Mesendoderm (in vitro differentiated cells): ENCODE data around the gene UBR3.
"Not testable (repeated sequence)": the region's sequence is repeated elsewhere in the genome, so short reads cannot be mapped to it uniquely, and the experiment has no call there.

Experiments used
- DNase-seq: peaks from one replicate; pipeline ENCODE4 v3.0.0; 2013
- H2AK5ac ChIP-seq: 2 replicates; pipeline ENCODE4 v1.6.1; 2013; ENCODE audit warnings: low read length, inconsistent platforms
- H2BK120ac ChIP-seq: 2 replicates; pipeline ENCODE4 v1.6.1; 2013; ENCODE audit warnings: low read depth, mild to moderate bottlenecking, low read length, moderate library complexity, mixed read lengths
- H2BK15ac ChIP-seq: replicated peaks from 2 replicates; pipeline ENCODE4 v1.6.1; 2013; ENCODE audit warnings: low read depth, mild to moderate bottlenecking, moderate library complexity
- H2BK5ac ChIP-seq: 2 replicates; pipeline ENCODE4 v1.6.1; 2013; ENCODE audit warnings: low read length, inconsistent platforms
- H3K18ac ChIP-seq: 2 replicates; pipeline ENCODE4 v1.6.1; 2013; ENCODE audit warnings: mild to moderate bottlenecking, low read length, mixed read lengths
- H3K23ac ChIP-seq: one replicate; pipeline ENCODE4 v1.6.1; 2013; ENCODE audit warnings: low read length
- H3K27ac ChIP-seq: 2 replicates; pipeline ENCODE4 v1.5.1; 2013; ENCODE audit warnings: low read depth, mild to moderate bottlenecking, inconsistent platforms, low read length, moderate library complexity
- H3K27me3 ChIP-seq: 2 replicates; pipeline ENCODE4 v1.6.1; 2013; ENCODE audit warnings: low read length, control low read depth, mild to moderate bottlenecking, inconsistent platforms; ENCODE audit not compliant: insufficient read depth, poor library complexity
- H3K36me3 ChIP-seq: 2 replicates; pipeline ENCODE4 v1.6.1; 2013; ENCODE audit warnings: low read length, inconsistent platforms; ENCODE audit not compliant: control insufficient read depth, insufficient read depth
- H3K4ac ChIP-seq: one replicate; pipeline ENCODE4 v1.6.1; 2013; ENCODE audit warnings: low read depth, mild to moderate bottlenecking, low read length, moderate library complexity
- H3K4me1 ChIP-seq: 2 replicates; pipeline ENCODE4 v1.6.1; 2013; ENCODE audit warnings: low read depth, low read length, inconsistent platforms; ENCODE audit not compliant: control insufficient read depth
- H3K4me2 ChIP-seq: 2 replicates; pipeline ENCODE4 v1.6.1; 2013; ENCODE audit warnings: low read length
- H3K4me3 ChIP-seq: 2 replicates; pipeline ENCODE4 v1.5.1; 2013; ENCODE audit warnings: mild to moderate bottlenecking, low read length
- H3K56ac ChIP-seq: one replicate; pipeline ENCODE4 v1.6.1; 2013; ENCODE audit warnings: low read length
- H3K79me1 ChIP-seq: 2 replicates; pipeline ENCODE4 v1.6.1; 2013; ENCODE audit warnings: low read length, inconsistent platforms
- H3K79me2 ChIP-seq: 2 replicates; pipeline ENCODE4 v1.6.1; 2013; ENCODE audit warnings: mild to moderate bottlenecking, low read length; ENCODE audit not compliant: control insufficient read depth, insufficient read depth
- H3K9ac ChIP-seq: 2 replicates; pipeline ENCODE4 v1.6.1; 2013; ENCODE audit warnings: low read length, inconsistent platforms
- H4K5ac ChIP-seq: one replicate; pipeline ENCODE4 v1.6.1; 2013; ENCODE audit warnings: low read length
- H4K8ac ChIP-seq: one replicate; pipeline ENCODE4 v1.6.1; 2013; ENCODE audit warnings: low read depth, mild to moderate bottlenecking, control low read depth, low read length, moderate library complexity
- WGBS: extraction: QIAGEN DNeasy Blood & Tissue Kit; methylation state at CpG from one replicate; pipeline ENCODE4 v1.1.7; 2013; ENCODE audit warnings: low lambda C conversion rate, missing lambda C conversion rate; ENCODE audit not compliant: insufficient coverage; ENCODE audit errors: extremely low coverage; 5-methylcytosine and 5-hydroxymethylcytosine counted together

Gene UBR3

DNA sequence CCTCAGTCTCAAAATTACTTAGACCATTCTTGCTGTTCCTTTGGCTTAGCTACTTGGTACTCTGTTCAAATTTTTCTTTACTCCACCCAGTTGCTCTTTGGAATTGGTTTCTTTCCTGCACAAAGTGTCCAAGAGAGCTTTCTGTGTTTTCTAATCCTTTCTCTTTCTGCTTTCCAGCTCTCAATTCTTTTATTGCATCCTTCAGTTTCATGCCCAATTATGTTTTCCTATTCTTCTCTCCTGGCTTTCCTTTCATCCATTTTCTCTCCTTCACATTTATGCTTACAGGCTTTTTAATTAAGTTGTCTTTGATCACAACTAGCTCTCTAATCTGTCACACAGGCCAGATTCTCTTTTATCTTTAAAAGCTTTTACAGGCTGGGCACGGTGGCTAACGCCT, 38.2 kb downstream of the UBR3 start:
- no peak overlapping the region for H2BK15ac ChIP-seq
- H3K4me1 ChIP-seq: no peaks in the 10 kb centered on the region
- no peak overlapping the region for H3K23ac ChIP-seq
- no peak overlapping the region for H4K5ac ChIP-seq
- H2AK5ac ChIP-seq: no peak overlapping the region
- no peak overlapping the region for H3K27ac ChIP-seq
- H3K4ac ChIP-seq: no peak overlapping the region
- H2BK5ac ChIP-seq: no peak overlapping the region
- H2BK120ac ChIP-seq: no peak overlapping the region
- no peak overlapping the region for H3K56ac ChIP-seq
- H4K8ac ChIP-seq: no peak overlapping the region
- WGBS: no CpG with 5 or more reads among the region's 2 CpGs
- H3K18ac ChIP-seq: no peak overlapping the region
- no peak for DNase-seq
- no peaks in the 10 kb centered on the region for H3K79me1 ChIP-seq
- H3K79me2 ChIP-seq: no peaks in the 10 kb centered on the region
- H3K27me3 ChIP-seq: no peaks in the 10 kb centered on the region
- no peak overlapping the region for H3K9ac ChIP-seq
- H3K4me2 ChIP-seq: no peak overlapping the region
- no peaks in the 10 kb centered on the region for H3K36me3 ChIP-seq
- H3K4me3 ChIP-seq: no peak overlapping the region

DNA sequence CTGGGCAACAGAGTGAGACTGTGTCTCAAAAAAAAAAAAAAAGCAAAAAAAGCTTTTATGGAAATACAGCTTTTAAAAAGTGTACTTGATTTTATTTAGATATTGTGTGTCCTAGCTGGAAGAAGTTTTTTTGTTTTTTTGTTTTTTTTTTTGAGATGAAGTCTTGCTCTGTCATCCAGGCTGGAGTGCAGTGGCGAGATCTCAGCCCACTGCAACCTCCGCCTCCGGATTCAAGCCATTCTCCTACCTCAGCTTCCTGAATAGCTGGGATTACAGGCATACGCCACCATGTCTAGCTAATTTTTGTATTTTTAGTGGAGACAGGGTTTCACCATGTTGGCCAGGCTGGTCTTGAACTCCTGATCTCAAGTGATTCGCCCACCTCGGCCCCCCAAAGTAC, 39.0 kb downstream of the UBR3 start:
- not testable (repeated sequence) for H3K56ac ChIP-seq, H3K79me2 ChIP-seq, H4K5ac ChIP-seq, H2AK5ac ChIP-seq, H3K23ac ChIP-seq, H4K8ac ChIP-seq, H3K36me3 ChIP-seq, DNase-seq, H3K79me1 ChIP-seq, H3K4me3 ChIP-seq, H2BK15ac ChIP-seq, H3K9ac ChIP-seq, H3K18ac ChIP-seq, H3K27ac ChIP-seq, H3K4me1 ChIP-seq, H3K4ac ChIP-seq, H3K4me2 ChIP-seq, H3K27me3 ChIP-seq, H2BK120ac ChIP-seq, H2BK5ac ChIP-seq
- no CpG with 5 or more reads among the region's 6 CpGs for WGBS

DNA sequence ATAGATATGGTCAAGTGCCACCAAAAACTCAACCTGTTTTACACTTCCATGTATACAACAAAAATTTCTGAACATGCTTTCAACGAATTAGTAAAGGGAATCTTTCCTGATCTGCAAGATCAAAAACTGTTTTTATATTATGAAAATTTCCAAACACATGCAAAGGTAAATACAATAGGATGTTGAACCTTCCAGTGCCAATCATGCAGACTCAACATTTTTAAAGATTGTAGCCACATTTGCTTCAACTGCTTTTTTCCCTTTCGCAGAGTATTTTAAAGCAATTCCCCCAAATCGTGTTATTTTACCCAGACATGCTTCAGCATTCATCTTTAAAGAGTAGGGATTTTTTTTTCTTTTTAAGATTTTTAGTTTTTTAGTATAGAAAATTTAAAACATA, 40.3 kb downstream of the UBR3 start:
- H3K4me2 ChIP-seq: no peak overlapping the region
- no peak overlapping the region for H3K56ac ChIP-seq
- no peaks in the 10 kb centered on the region for H3K79me2 ChIP-seq
- no peak overlapping the region for H3K4me3 ChIP-seq
- no peak overlapping the region for H3K9ac ChIP-seq
- no peak overlapping the region for H4K5ac ChIP-seq
- H2AK5ac ChIP-seq: no peak overlapping the region
- H3K36me3 ChIP-seq: no peaks in the 10 kb centered on the region
- H2BK120ac ChIP-seq: no peak overlapping the region
- no peak overlapping the region for H4K8ac ChIP-seq
- H2BK15ac ChIP-seq: no peak overlapping the region
- no peak overlapping the region for H3K27ac ChIP-seq
- no peaks in the 10 kb centered on the region for H3K27me3 ChIP-seq
- no peak overlapping the region for H2BK5ac ChIP-seq
- no CpG with 5 or more reads among the region's 3 CpGs for WGBS
- DNase-seq: no peak
- H3K18ac ChIP-seq: no peak overlapping the region
- H3K4me1 ChIP-seq: no peaks in the 10 kb centered on the region
- H3K79me1 ChIP-seq: no peaks in the 10 kb centered on the region
- no peak overlapping the region for H3K4ac ChIP-seq
- no peak overlapping the region for H3K23ac ChIP-seq

DNA sequence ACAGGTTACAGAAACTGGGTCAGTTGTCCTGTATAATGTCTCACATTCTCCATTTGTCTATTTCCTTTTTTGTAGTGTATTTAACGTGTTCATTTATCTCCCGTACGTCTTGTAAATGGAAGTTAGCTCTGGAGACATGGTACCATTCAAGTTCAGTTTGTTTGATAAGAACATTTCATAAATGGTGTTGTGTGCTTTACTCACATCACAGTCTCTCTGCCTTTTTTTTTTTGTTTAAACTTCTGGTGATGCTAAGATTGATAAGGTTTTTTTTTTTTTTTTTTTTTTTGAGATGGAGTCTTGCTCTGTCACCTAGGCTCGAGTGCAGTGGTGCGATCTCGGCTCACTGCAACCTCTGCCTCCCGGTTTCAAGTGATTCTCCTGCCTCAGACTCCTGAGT, 41.7 kb downstream of the UBR3 start:
- Histone ChIP-seq H3K4me2 (no peak overlapping the region), H3K79me1 (no peaks in the 10 kb centered on the region), H4K8ac (no peak overlapping the region), H3K4me3 (no peak overlapping the region), H3K18ac (no peak overlapping the region), H3K36me3 (no peaks in the 10 kb centered on the region), H2BK120ac (no peak overlapping the region), H3K27me3 (no peaks in the 10 kb centered on the region), H2BK15ac (no peak overlapping the region), H3K9ac (no peak overlapping the region), H2AK5ac (no peak overlapping the region), H4K5ac (no peak overlapping the region), H3K23ac (no peak overlapping the region), H3K27ac (no peak overlapping the region), H3K56ac (no peak overlapping the region), H3K4ac (no peak overlapping the region), H2BK5ac (no peak overlapping the region), H3K4me1 (no peaks in the 10 kb centered on the region), H3K79me2 (no peaks in the 10 kb centered on the region)
- DNase-seq: no peak
- WGBS: no CpG with 5 or more reads among the region's 7 CpGs

DNA sequence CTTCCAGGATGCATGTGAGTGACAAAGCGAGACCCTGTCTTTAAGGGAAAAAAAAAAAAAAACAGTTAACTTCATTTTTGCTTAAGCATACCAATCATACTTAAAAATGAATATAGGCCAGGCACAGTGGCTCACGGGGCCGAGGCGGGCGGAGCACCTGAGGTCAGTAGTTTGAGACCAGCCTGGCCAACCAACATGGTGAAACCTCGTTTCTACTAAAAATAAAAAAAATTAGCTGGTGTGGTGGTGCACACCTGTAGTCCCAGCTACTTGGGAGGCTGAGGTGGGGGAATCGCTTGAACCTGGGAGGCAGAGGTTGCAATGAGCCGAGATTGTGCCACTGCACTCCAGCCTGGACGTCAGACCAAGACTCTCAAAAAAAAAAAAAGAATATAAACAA, 44.1 kb downstream of the UBR3 start:
- H2AK5ac ChIP-seq, DNase-seq, H3K79me2 ChIP-seq, H3K27me3 ChIP-seq, H3K4me2 ChIP-seq, H3K4me3 ChIP-seq, H4K8ac ChIP-seq, H4K5ac ChIP-seq, H2BK120ac ChIP-seq, H3K18ac ChIP-seq, H2BK15ac ChIP-seq, H3K23ac ChIP-seq, H3K27ac ChIP-seq, H3K36me3 ChIP-seq, H3K9ac ChIP-seq, H3K79me1 ChIP-seq, H3K4me1 ChIP-seq, H3K56ac ChIP-seq, H3K4ac ChIP-seq, H2BK5ac ChIP-seq: not testable (repeated sequence)
- WGBS: no CpG with 5 or more reads among the region's 9 CpGs

DNA sequence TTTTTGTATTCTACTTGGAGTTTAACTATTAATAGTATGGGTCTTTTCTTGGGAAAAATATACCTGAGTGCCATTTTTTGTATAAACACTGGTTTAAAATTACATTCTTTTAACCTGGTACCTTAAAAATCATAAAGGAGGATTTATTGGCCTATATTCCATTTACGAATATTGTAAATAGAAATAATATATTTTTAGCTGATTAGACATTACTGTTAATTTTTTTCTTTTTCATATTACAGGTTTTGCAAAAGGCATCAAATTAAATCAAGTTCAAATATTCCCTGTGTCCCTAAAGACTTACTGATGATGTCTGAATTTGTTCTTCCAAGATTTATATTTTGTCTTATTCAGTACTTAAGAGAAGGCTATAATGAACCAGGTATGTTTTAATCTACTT, 44.7 kb downstream of the UBR3 start:
- no peak overlapping the region for H3K56ac ChIP-seq
- H3K36me3 ChIP-seq: no peaks in the 10 kb centered on the region
- H3K27ac ChIP-seq: no peak overlapping the region
- no peak overlapping the region for H2BK5ac ChIP-seq
- no peaks in the 10 kb centered on the region for H3K27me3 ChIP-seq
- no peaks in the 10 kb centered on the region for H3K79me2 ChIP-seq
- WGBS: no CpG with 5 or more reads among the region's 1 CpG
- H3K4me2 ChIP-seq: no peak overlapping the region
- no peak overlapping the region for H4K5ac ChIP-seq
- H3K4me1 ChIP-seq: no peaks in the 10 kb centered on the region
- DNase-seq: no peak
- H2BK15ac ChIP-seq: no peak overlapping the region
- H4K8ac ChIP-seq: no peak overlapping the region
- no peak overlapping the region for H3K9ac ChIP-seq
- no peaks in the 10 kb centered on the region for H3K79me1 ChIP-seq
- no peak overlapping the region for H3K4me3 ChIP-seq
- H3K18ac ChIP-seq: no peak overlapping the region
- no peak overlapping the region for H2BK120ac ChIP-seq
- H3K23ac ChIP-seq: no peak overlapping the region
- no peak overlapping the region for H3K4ac ChIP-seq
- no peak overlapping the region for H2AK5ac ChIP-seq
